Skin epidermis (tissue), 12 donors: ENCODE results near the gene EVL.
"Not testable (repeated sequence)": the region's sequence is repeated elsewhere in the genome, so short reads cannot be mapped to it uniquely, and the experiment has no call there.

Experiments
- H3K27ac ChIP-seq, 21 experiments: fragments of 200-600 bp; sonication (generic) in 11 of 21; one replicate each; pipeline ENCODE4 v1.5.0; 2020; ENCODE audit warnings: mild to moderate bottlenecking in 3 of 21, inconsistent platforms in 2 of 21, moderate library complexity in 2 of 21
- H3K4me3 ChIP-seq, 7 experiments: fragments of 200-600 bp; sonication (generic) in 2 of 7; one replicate each; pipeline ENCODE4 v1.5.0; 2020; ENCODE audit warnings: inconsistent platforms in 2 of 7, mild to moderate bottlenecking in 2 of 7, moderate library complexity in 1 of 7

The EVL gene

GRCh38 chr14:100176811-100177327 lies 111.6 kb downstream of the EVL start:
- no peak overlapping the region for H3K4me3 ChIP-seq
- H3K27ac ChIP-seq: no peak overlapping the region

DNA sequence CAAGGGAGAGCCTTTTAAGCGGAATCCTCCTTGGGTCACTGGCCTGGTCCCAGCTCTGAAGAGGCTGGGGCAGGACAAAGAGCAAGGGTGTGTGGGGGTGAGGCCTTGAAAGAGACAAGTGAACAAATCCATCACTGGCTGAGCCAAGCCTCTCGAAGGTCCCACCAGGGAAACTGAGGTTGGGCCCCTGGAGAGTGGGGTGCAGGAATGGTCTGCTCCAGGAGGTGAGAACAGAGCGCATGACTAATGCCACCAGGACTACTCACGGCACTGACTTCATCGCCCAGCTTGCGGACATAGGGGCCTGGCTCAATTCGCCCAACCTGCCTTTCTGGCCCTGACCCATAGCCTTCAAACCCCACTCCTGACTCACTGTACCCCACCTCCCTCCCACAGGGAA lies 113.5 kb downstream of the EVL start:
- H3K4me3 ChIP-seq: no peak overlapping the region
- H3K27ac ChIP-seq: no peak overlapping the region

GRCh38 chr14:100180671-100181070 lies 115.4 kb downstream of the EVL start:
- H3K27ac ChIP-seq, H3K4me3 ChIP-seq: not testable (repeated sequence)

GRCh38 chr14:100181876-100182551 lies 116.8 kb downstream of the EVL start:
- not testable (repeated sequence) for H3K27ac ChIP-seq, H3K4me3 ChIP-seq

DNA sequence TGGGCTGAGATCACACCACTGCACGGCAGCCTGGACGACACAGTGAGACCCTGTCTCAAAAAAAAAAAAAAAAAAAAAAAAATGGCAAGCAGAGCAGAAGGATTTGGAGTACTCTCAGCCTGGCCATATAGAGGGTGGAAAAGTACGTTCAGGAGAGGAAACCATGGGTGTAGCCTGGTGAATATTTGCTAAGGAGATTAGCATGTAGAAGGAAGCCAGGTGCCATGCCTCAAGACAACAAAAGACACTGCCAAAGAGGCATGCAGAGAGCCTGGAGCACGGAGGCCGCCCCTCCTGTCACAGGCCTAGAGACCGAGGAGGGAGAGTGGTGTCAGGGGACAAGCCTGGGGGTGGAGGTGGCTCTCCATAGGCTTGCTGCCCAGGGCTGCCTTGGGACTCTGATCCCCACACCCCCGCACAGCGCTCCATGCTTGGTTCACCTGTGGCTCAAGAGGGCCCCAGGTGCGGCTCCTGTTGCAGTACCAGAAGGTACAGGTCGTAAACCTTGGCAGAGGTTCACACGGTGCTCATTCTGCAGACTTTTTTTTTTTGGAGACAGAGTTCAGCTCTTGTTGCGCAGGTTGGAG lies 122.1 kb downstream of the EVL start:
- Histone ChIP-seq H3K27ac (peak overlapping the region in 1 of 21 experiments; percentile 60), H3K4me3 (no peak overlapping the region)

DNA sequence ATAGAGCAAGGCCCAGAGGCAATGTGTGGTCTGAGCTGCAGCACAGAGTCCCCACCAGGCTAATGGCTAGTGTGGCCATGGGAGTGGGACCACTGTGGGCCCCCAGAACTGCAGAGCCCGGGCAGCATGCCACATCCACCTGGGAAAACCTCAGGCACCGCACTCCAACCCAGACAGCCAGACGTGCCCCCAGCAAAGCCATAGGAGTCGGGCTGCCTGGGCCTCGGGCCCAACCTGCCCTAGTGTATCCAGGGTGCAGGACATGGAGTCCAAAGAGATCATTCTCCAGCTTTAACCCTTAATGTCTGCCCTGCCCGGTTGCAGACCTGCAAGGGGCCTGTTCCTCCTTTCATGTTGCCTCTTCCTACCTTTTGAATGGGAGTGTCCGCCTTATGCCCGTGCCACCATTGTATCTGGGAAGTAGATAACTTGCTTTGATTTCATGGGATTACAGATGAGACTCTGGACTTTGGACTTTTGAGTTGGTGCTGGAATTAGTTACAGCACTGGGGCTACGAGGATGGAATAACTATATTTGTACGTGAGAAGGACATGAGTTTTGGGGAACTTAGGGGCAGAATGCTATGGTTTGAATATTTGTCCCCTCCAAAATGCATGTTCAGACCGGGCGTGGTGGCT lies 123.3 kb downstream of the EVL start:
- H3K27ac ChIP-seq: no peak overlapping the region
- no peak overlapping the region for H3K4me3 ChIP-seq

DNA sequence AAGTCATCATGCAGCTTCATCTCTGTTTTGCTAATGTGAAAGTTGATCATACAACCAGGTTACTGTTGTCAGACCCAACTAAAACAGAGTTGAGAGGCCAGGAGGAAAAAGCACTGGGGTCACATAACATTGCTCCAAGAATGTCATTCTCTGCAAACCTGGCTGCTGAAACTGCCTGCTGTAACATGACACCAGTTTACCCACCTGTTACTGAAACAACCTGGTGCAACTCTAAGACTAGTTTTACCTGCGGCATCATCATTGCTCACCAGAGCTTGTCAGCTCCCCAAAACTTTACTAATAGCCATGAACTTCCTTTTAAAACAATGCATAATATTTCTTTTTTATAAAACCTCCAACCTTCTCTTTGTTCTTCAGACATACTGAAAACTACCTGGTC lies 124.9 kb downstream of the EVL start:
- H3K4me3 ChIP-seq: no peak overlapping the region
- no peak overlapping the region for H3K27ac ChIP-seq

- H3K4me3 ChIP-seq: peak overlapping the region in 4 of 7 experiments; percentile 22 to 46 (median 34)
- peak overlapping the region in 17 of 21 experiments; percentile 63 to 96 (median 92) for H3K27ac ChIP-seq
These were observed 126.5 kb downstream of the EVL start for GRCh38 chr14:100191584-100192249.

DNA sequence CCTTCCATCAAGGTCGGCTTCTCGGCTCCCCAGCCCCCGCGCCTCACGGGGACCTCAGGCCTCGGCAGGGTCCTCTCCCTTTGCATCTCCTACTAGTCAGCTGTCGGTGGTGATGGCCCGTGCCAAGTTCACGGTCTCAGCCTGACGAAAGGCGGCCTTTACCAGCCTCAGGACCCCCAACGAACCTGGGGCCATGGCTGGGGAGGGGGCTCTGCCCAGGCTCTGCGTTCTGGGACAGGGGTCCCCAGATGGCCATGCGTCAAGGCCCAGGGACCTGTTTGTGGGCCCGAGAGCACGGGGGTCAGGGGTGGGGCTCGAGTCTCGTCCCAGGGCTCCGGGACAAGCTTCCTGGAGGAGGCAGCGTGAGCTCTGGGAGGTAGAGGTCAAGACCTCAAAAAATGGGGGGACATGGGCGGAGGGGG lies 127.0 kb downstream of the EVL start:
- Histone ChIP-seq H3K27ac (peak overlapping the region in 20 of 21 experiments; percentile 63 to 96 (median 92)), H3K4me3 (peak overlapping the region; percentile 15 to 46 (median 25))

DNA sequence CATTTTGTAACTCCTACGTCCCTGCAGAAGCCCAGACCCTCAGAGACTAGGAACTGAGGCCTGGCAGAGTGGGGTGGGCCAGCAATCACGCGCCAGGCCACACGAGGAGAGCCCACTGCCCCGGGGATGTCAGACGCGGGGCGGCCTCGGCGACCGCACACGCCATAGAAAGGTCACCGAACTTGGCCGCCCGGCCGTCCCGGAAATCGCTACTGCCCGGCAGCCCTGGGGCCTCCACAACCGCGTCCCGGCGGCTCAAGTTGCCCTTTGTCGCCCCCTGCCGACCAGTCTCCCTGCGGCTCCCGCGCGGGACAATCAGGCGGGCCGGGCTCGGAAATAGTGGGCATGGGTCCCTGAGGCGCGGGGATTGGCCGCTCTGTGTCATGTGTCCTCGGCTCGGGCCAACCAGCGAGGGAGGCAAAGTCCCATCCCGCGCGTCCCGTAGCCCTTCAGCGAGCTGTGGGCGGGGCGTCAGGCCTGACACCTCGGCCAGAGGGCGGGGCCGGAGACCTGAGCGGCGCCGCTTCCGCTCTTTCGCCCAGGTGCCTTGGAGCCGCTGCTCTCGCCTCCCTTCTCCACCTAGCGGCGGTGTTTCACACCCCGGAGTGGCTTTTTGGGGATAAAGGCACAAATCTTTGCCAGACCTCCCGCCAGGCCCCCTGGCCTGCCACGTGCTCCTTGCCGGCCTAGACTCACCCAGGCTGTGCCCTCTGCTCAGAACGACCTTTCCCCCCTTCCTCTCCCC lies 127.6 kb downstream of the EVL start:
- Histone ChIP-seq H3K27ac (peak overlapping the region; percentile 63 to 96 (median 91)), H3K4me3 (peak overlapping the region; percentile 22 to 46 (median 29))
